Measurements from ENCODE around the gene SDK1. TPM values are rescaled to one million over a fixed set of nuclear protein-coding genes. Genes with fewer than 3 reads are reported as not detected.

SDK1 gene
- total and polyA plus RNA-seq, 2 experiments from 2014 or later: 2.1 to 10.0 TPM

- no peak for ATAC-seq
- peaks cover 10% of the 10 kb centered on the region for H3K9me3 Mint-ChIP-seq
- no peaks in the 10 kb centered on the region for H3K36me3 ChIP-seq (ENCODE audit: insufficient read depth)
- no peak overlapping the region for H3K4me3 Mint-ChIP-seq
- no peaks in the 10 kb centered on the region for H3K36me3 Mint-ChIP-seq (ENCODE audit: low read depth)
- no peaks in the 10 kb centered on the region for H3K79me2 ChIP-seq (replicated peaks; ENCODE audit: insufficient read depth)
- H3K4me1 ChIP-seq (ENCODE audit: insufficient read depth): no peaks in the 10 kb centered on the region; the same call in none of the 2 replicates
- H3K9me2 ChIP-seq (ENCODE audit: insufficient read depth): no peaks in the 10 kb centered on the region
- H2AFZ ChIP-seq: no peak overlapping the region
- no peaks in the 10 kb centered on the region for H3F3A ChIP-seq (replicated peaks; ENCODE audit: low read depth)
- TF ChIP-seq JUNB (IDR thresholded peaks at IDR 0.05; ENCODE audit: unreplicated experiment) (no peak), CREB1 (CRISPR knock-in tag; IDR thresholded peaks at IDR 0.05; ENCODE audit: low read depth) (no peak), EZH2phosphoT487 (IDR thresholded peaks at IDR 0.05; ENCODE audit: unreplicated experiment) (no peak), STAT1 (IDR thresholded peaks at IDR 0.05; ENCODE audit: unreplicated experiment) (no peak), ZNF462 (CRISPR knock-in tag; IDR thresholded peaks at IDR 0.05) (no peak), NANOG (IDR thresholded peaks at IDR 0.05; ENCODE audit: borderline replicate concordance) (no peak), EZH2 (IDR thresholded peaks at IDR 0.05; ENCODE audit: low read depth, unreplicated experiment) (no peak), ZNF114 (CRISPR knock-in tag; IDR thresholded peaks at IDR 0.05) (no peak)
- H3K4me1 Mint-ChIP-seq: peaks cover 12% of the 10 kb centered on the region
- no peaks in the 10 kb centered on the region for H4K20me1 ChIP-seq (replicated peaks; ENCODE audit: insufficient read depth)
- H3K27ac Mint-ChIP-seq: no peak overlapping the region
- H3K4me2 ChIP-seq: no peak overlapping the region
- H3K27me3 Mint-ChIP-seq (ENCODE audit: insufficient read depth, low read depth, poor library complexity): peaks cover 14% of the 10 kb centered on the region
- no peak overlapping the region for H3K27ac ChIP-seq (ENCODE audit: low read depth)
- H3K27me3 ChIP-seq (ENCODE audit: insufficient read depth): no peaks in the 10 kb centered on the region
- DNase-seq (ENCODE audit: low spot score): no peak
- no peak overlapping the region for H3K4me3 ChIP-seq
Measured at GRCh38 chr7:3292694-3293093, 8.4 kb upstream of the SDK1 start.

Measured in GM23338 (cell line).